H1 (cell line): Measurements from ENCODE around the gene SLC23A3. TPM values are rescaled to one million over a fixed set of nuclear protein-coding genes. Genes with fewer than 3 reads are reported as not detected.

Source experiments
- CHD1 ChIP-seq: IDR thresholded peaks from 2 replicates; pipeline ENCODE4 v1.6.1; 2012; ENCODE audit warnings: low read depth, low read length, improper control_type of control experiment
- CREB1 ChIP-seq: IDR thresholded peaks from 2 replicates; pipeline ENCODE4 v1.6.1; 2012; ENCODE audit warnings: inconsistent platforms
- EZH2 ChIP-seq: fragments of 200-600 bp; sonication (generic); IDR thresholded peaks from 2 replicates; pipeline ENCODE4 v1.7.1; 2012; ENCODE audit warnings: low read depth, mild to moderate bottlenecking, moderate library complexity, low read length, inconsistent platforms; ENCODE audit not compliant: severe bottlenecking
- FOSL1 ChIP-seq: IDR thresholded peaks from 2 replicates; pipeline ENCODE4 v1.6.1; 2011; ENCODE audit warnings: mild to moderate bottlenecking, low read depth, low read length, moderate library complexity; ENCODE audit not compliant: insufficient read depth
- GTF2F1 ChIP-seq: IDR thresholded peaks from 2 replicates; pipeline ENCODE4 v1.6.1; 2012; ENCODE audit warnings: low read depth, low read length, improper control_type of control experiment, borderline replicate concordance
- KDM1A ChIP-seq: fragments of 200-600, 300-600 bp; sonication (generic); IDR thresholded peaks from 2 replicates; pipeline ENCODE4 v1.7.1; 2016; ENCODE audit warnings: mild to moderate bottlenecking, low read length, borderline replicate concordance
- KDM4A ChIP-seq: IDR thresholded peaks from one replicate; pipeline ENCODE4 v1.7.1; 2012; ENCODE audit warnings: low read depth, mild to moderate bottlenecking, moderate library complexity, low read length, inconsistent platforms; ENCODE audit not compliant: severe bottlenecking
- KDM5A ChIP-seq: fragments of 200-600 bp; IDR thresholded peaks from 2 replicates; pipeline ENCODE4 v1.7.1; 2012; ENCODE audit warnings: mild to moderate bottlenecking, low read length, inconsistent platforms, mixed read lengths
- MAX ChIP-seq: IDR thresholded peaks from 2 replicates; pipeline ENCODE4 v1.6.1; 2012; ENCODE audit warnings: inconsistent platforms
- NANOG ChIP-seq: IDR thresholded peaks from 2 replicates; pipeline ENCODE4 v1.6.1; 2011; ENCODE audit warnings: low read length, low read depth, mild to moderate bottlenecking, inconsistent platforms; ENCODE audit not compliant: insufficient read depth, poor library complexity, severe bottlenecking
- PHF8 ChIP-seq: fragments of 200-600 bp; sonication (generic); conservative IDR thresholded peaks from 2 replicates; pipeline ENCODE4 v1.7.1; 2012; ENCODE audit warnings: low read depth, mild to moderate bottlenecking, inconsistent platforms, low read length, moderate library complexity
- POLR2AphosphoS5 ChIP-seq: IDR thresholded peaks from 2 replicates; pipeline ENCODE4 v1.6.1; 2011; ENCODE audit warnings: low read depth, low read length
- RAD21 ChIP-seq, 2 experiments: IDR thresholded peaks in 1 of 2; conservative IDR thresholded peaks in 1 of 2; 2 replicates each; pipeline ENCODE4 v1.6.1; 2011; ENCODE audit warnings: low read depth in 2 of 2, low read length in 2 of 2, improper control_type of control experiment in 1 of 2, inconsistent platforms in 1 of 2, mild to moderate bottlenecking in 1 of 2, moderate library complexity in 1 of 2
- RNF2 ChIP-seq: fragments of 200-900, 300-1000 bp; sonication (generic); IDR thresholded peaks from 2 replicates; pipeline ENCODE4 v1.7.1; 2016; ENCODE audit warnings: borderline replicate concordance, low read depth, mild to moderate bottlenecking, antibody characterized with exemption, low read length; ENCODE audit not compliant: poor library complexity, severe bottlenecking; ENCODE audit errors: missing control alignments
- RXRA ChIP-seq: IDR thresholded peaks from 2 replicates; pipeline ENCODE4 v1.6.1; 2011; ENCODE audit warnings: low read depth, mild to moderate bottlenecking, low read length, moderate library complexity; ENCODE audit not compliant: insufficient read depth
- SIN3A ChIP-seq, 2 experiments: IDR thresholded peaks in 1 of 2; conservative IDR thresholded peaks in 1 of 2; 2 replicates each; pipeline ENCODE4 v1.6.1; 2011 to 2012; ENCODE audit warnings: low read length in 2 of 2, improper control_type of control experiment in 1 of 2, low read depth in 1 of 2, mild to moderate bottlenecking in 1 of 2
- SP2 ChIP-seq: IDR thresholded peaks from 2 replicates; pipeline ENCODE4 v1.6.1; 2012; ENCODE audit warnings: mild to moderate bottlenecking, low read length, inconsistent platforms
- SP4 ChIP-seq: IDR thresholded peaks from 2 replicates; pipeline ENCODE4 v1.6.1; 2012; ENCODE audit warnings: low read length, inconsistent platforms
- SRF ChIP-seq: IDR thresholded peaks from 2 replicates; pipeline ENCODE4 v1.6.1; 2011; ENCODE audit warnings: mild to moderate bottlenecking, low read depth, low read length, moderate library complexity
- TBP ChIP-seq: IDR thresholded peaks from 2 replicates; pipeline ENCODE4 v1.6.1; 2011; ENCODE audit warnings: low read depth, low read length, improper control_type of control experiment
- ZNF274 ChIP-seq: IDR thresholded peaks from 2 replicates; pipeline ENCODE4 v1.7.0; 2012; ENCODE audit warnings: low read length, borderline replicate concordance; ENCODE audit errors: extremely low read depth
- polyA plus RNA-seq, 7 experiments: library from polyadenylated mRNA; depleted of rRNA in 3 of 7; stranded (reverse) in 5 of 7; unstranded in 2 of 7; fragments of >200 nt in 5 of 7; fragments of 200-250 nt in 2 of 7; gene quantifications; 1 replicate in 5 of 7; 2 replicates in 1 of 7; 4 replicates in 1 of 7; pipeline versions ENCODE4 v1.2.1 to v1.2.3, GENCODE V29; 2011 to 2013; ENCODE audit warnings: missing spikeins in 2 of 7, mixed read lengths in 2 of 7
- total RNA-seq: library from RNA; stranded (reverse); fragmentation: NEBNext Ultra II Directional; extraction: Animal tissue kit (Norgen Biotek cat#: 25700); gene quantifications from 2 replicates; pipeline ENCODE4 v1.2.1, GENCODE V29; 2021

SLC23A3 gene
- total and polyA plus RNA-seq, 2 of the 8 experiments (the other 6 are each of a cell fraction or from before 2014, with no cell fraction given): 0.35 to 0.84 TPM

- TF ChIP-seq NANOG (peak; percentile 32), SIN3A (conservative IDR thresholded peaks at IDR 0.05 in 1 of 2, IDR thresholded peaks at IDR 0.05 in 1 of 2; ENCODE audit: low read depth in 1 of 2, low read length in 2 of 2) (peak; percentile 69 to 90; a peak in 3 of 4 replicates), CHD1 (no peak), RNF2 (no peak), KDM1A (no peak), RXRA (no peak), KDM5A (no peak), SP2 (no peak), RAD21 (IDR thresholded peaks at IDR 0.05 in 1 of 2, conservative IDR thresholded peaks at IDR 0.05 in 1 of 2; ENCODE audit: low read depth in 2 of 2, low read length in 2 of 2) (peak in 1 of 2 experiments; percentile 36; a peak in 1 of 4 replicates), PHF8 (peak; percentile 43; the same call in 1 of the 2 replicates), SRF (no peak), ZNF274 (no peak), TBP (peak; percentile 51; the same call in 1 of the 2 replicates), CREB1 (peak; percentile 51), GTF2F1 (0 out of 2 replicates have a peak, but pooled peaks have one; percentile 26), EZH2 (no peak), MAX (peak; percentile 28; the same call in 1 of the 2 replicates), SP4 (peak; percentile 97), KDM4A (peak; percentile 85), POLR2AphosphoS5 (no peak), FOSL1 (peak; percentile 43; the same call in 1 of the 2 replicates)
Measured at GRCh38 chr2:219177552-219178376, 7.9 kb upstream of the SLC23A3 start, which contains the start of gene RETREG2 (continued).
